ENCODE measurements around the gene PDLIM5. TPM values are rescaled to one million over a fixed set of nuclear protein-coding genes. Genes with fewer than 3 reads are reported as not detected.
"Not testable (repeated sequence)": the region's sequence is repeated elsewhere in the genome, so short reads cannot be mapped to it uniquely, and the experiment has no call there.

The PDLIM5 gene
- total RNA-seq, 1 experiment from 2014 or later: 106 TPM

- H3K27ac Mint-ChIP-seq (ENCODE audit: unreplicated experiment): no peak overlapping the region
- ChIA-PET POLR2A (no interaction called here), CTCF (no interaction called here)
- no peaks in the 10 kb centered on the region for H3K9me3 ChIP-seq
- H3K4me1 ChIP-seq: peaks cover 53% of the 10 kb centered on the region
- no peak for DNase-seq
- H3K4me3 Mint-ChIP-seq (ENCODE audit: unreplicated experiment): no peak overlapping the region
- H3K4me1 Mint-ChIP-seq (ENCODE audit: low read depth, unreplicated experiment): peaks cover 39% of the 10 kb centered on the region
- intact Hi-C loops (cut with micrococcal nuclease; ENCODE audit: unreplicated experiment): loop anchor here (5.0 kb wide), 1 partner anchor 77 kb away; no protein-coding TSS in a partner anchor
- no peak for TF ChIP-seq CTCF (IDR thresholded peaks at IDR 0.05; ENCODE audit: insufficient read depth in 1 of 2, low read depth in 1 of 2, low read length in 1 of 2, severe bottlenecking in 1 of 2, unreplicated experiment in 1 of 2)
- H3K36me3 ChIP-seq (ENCODE audit: control insufficient read depth, insufficient read depth, low read length): no peaks in the 10 kb centered on the region
- no peaks in the 10 kb centered on the region for H3K9me3 Mint-ChIP-seq (ENCODE audit: unreplicated experiment)
- no peaks in the 10 kb centered on the region for H3K36me3 Mint-ChIP-seq (ENCODE audit: insufficient read depth, unreplicated experiment)
- no peak overlapping the region for H3K4me3 ChIP-seq (ENCODE audit: low read depth, low read length)
- BruUV-seq (replicated peaks): no TSS peak
- H3K27me3 Mint-ChIP-seq (ENCODE audit: insufficient read depth, unreplicated experiment): no peaks in the 10 kb centered on the region
- no peaks in the 10 kb centered on the region for H3K27me3 ChIP-seq (replicated peaks; ENCODE audit: control insufficient read depth, insufficient read depth, low read length)
Observed at GRCh38 chr4:94470132-94470531, 18.4 kb downstream of the PDLIM5 start.

GRCh38 chr4:94470782-94471181, 19.0 kb downstream of the PDLIM5 start:
- H3K9me3 ChIP-seq; BruUV-seq (replicated peaks); H3K27me3 ChIP-seq (replicated peaks; ENCODE audit: control insufficient read depth, insufficient read depth, low read length); H3K4me3 Mint-ChIP-seq (ENCODE audit: unreplicated experiment); H3K36me3 Mint-ChIP-seq (ENCODE audit: insufficient read depth, unreplicated experiment); H3K9me3 Mint-ChIP-seq (ENCODE audit: unreplicated experiment); DNase-seq; CTCF ChIA-PET; H3K4me3 ChIP-seq (ENCODE audit: low read depth, low read length); H3K36me3 ChIP-seq (ENCODE audit: control insufficient read depth, insufficient read depth, low read length); POLR2A ChIA-PET; H3K27ac Mint-ChIP-seq (ENCODE audit: unreplicated experiment); H3K27me3 Mint-ChIP-seq (ENCODE audit: insufficient read depth, unreplicated experiment): not testable (repeated sequence)
- H3K4me1 Mint-ChIP-seq (ENCODE audit: low read depth, unreplicated experiment): peaks cover 36% of the 10 kb centered on the region
- H3K4me1 ChIP-seq: peaks cover 55% of the 10 kb centered on the region
- intact Hi-C loops (cut with micrococcal nuclease; ENCODE audit: unreplicated experiment): loop anchor here (5.0 kb wide), 1 partner anchor 77 kb away; no protein-coding TSS in a partner anchor

- Histone ChIP-seq H3K36me3 (ENCODE audit: control insufficient read depth, insufficient read depth, low read length) (no peaks in the 10 kb centered on the region), H3K27me3 (replicated peaks; ENCODE audit: control insufficient read depth, insufficient read depth, low read length) (no peaks in the 10 kb centered on the region), H3K4me1 (peaks cover 45% of the 10 kb centered on the region), H3K4me3 (ENCODE audit: low read depth, low read length) (no peak overlapping the region), H3K9me3 (no peaks in the 10 kb centered on the region)
- no peak for DNase-seq
- H3K9me3 Mint-ChIP-seq (ENCODE audit: unreplicated experiment): no peaks in the 10 kb centered on the region
- peak overlapping the region; percentile 63 for H3K27ac Mint-ChIP-seq (ENCODE audit: unreplicated experiment)
- peaks cover 38% of the 10 kb centered on the region for H3K4me1 Mint-ChIP-seq (ENCODE audit: low read depth, unreplicated experiment)
- ChIA-PET CTCF (interaction anchor here (0.6 kb wide), 1 partner anchor 678 kb away, joined by 4 read pairs; no protein-coding TSS in a partner anchor), POLR2A (no interaction called here)
- no peak for TF ChIP-seq CTCF (IDR thresholded peaks at IDR 0.05; ENCODE audit: insufficient read depth in 1 of 2, low read depth in 1 of 2, low read length in 1 of 2, severe bottlenecking in 1 of 2, unreplicated experiment in 1 of 2)
- H3K36me3 Mint-ChIP-seq (ENCODE audit: insufficient read depth, unreplicated experiment): no peaks in the 10 kb centered on the region
- peak overlapping the region; percentile 52 for H3K4me3 Mint-ChIP-seq (ENCODE audit: unreplicated experiment)
- no TSS peak for BruUV-seq (replicated peaks)
- H3K27me3 Mint-ChIP-seq (ENCODE audit: insufficient read depth, unreplicated experiment): no peaks in the 10 kb centered on the region
- intact Hi-C loops (cut with micrococcal nuclease; ENCODE audit: unreplicated experiment): loop anchor here (5.0 kb wide), 1 partner anchor 75 kb away; no protein-coding TSS in a partner anchor
Observed at GRCh38 chr4:94472056-94472826, 20.5 kb downstream of the PDLIM5 start.

All from Caco-2 (cell line).